Measurements from ENCODE around the gene SKA1.

GRCh38 chr18:50341443-50341842 is 33.4 kb upstream of the SKA1 start:
- TF ChIP-seq CTCF (IDR thresholded peaks at IDR 0.05) (no peak), POLR2AphosphoS5 (IDR thresholded peaks at IDR 0.05) (no peak), POLR2A (IDR thresholded peaks at IDR 0.05) (no peak)

Data from sigmoid colon (tissue), 4 donors.